IPS DF 19.7 (cell line): ENCODE measurements around the gene ARHGEF2.

Source experiments
- DNase-seq: peaks from one replicate; pipeline ENCODE4 v3.0.0-alpha.2; 2013; ENCODE audit warnings: low read depth, low spot score

Gene ARHGEF2

GRCh38 chr1:155912056-155912536, 66.3 kb downstream of the ARHGEF2 start:
- no peak for DNase-seq

GRCh38 chr1:155911156-155912055, 66.9 kb downstream of the ARHGEF2 start, which contains the start of gene RIT1:
TSS of gene RIT1 (minus strand) at chr1:155911349. CDS start at chr1:155910761, 588 bp downstream.
- DNase-seq: peak; percentile 38

GRCh38 chr1:155910621-155911121, 67.7 kb downstream of the ARHGEF2 start:
- no peak for DNase-seq

- DNase-seq: no peak
Observed at GRCh38 chr1:155909894-155910293, 68.5 kb downstream of the ARHGEF2 start.

- no peak for DNase-seq
Observed at GRCh38 chr1:155904261-155904660, 74.1 kb downstream of the ARHGEF2 start.

- DNase-seq: no peak
Observed at GRCh38 chr1:155900161-155900560, 78.2 kb downstream of the ARHGEF2 start.

- DNase-seq: no peak
Observed at GRCh38 chr1:155899683-155900082, 78.7 kb downstream of the ARHGEF2 start.

- no peak for DNase-seq
Observed at GRCh38 chr1:155898888-155899287, 79.5 kb downstream of the ARHGEF2 start.

- DNase-seq: no peak
Observed at GRCh38 chr1:155897746-155898145, 80.6 kb downstream of the ARHGEF2 start.
